SH-SY5Y (cell line): Measurements from ENCODE around the gene EEF2KMT.

Source experiments
- GATA2 ChIP-seq: IDR thresholded peaks from 2 replicates; pipeline ENCODE4 v1.6.1; 2011; ENCODE audit warnings: mild to moderate bottlenecking, low read depth, low read length
- GATA3 ChIP-seq: IDR thresholded peaks from 2 replicates; pipeline ENCODE4 v1.6.1; 2011; ENCODE audit warnings: low read depth, mild to moderate bottlenecking, low read length, moderate library complexity

The EEF2KMT gene

GRCh38 chr16:5070431-5071186, 27.0 kb downstream of the EEF2KMT start:
- TF ChIP-seq GATA3 = no peak
- no peak for TF ChIP-seq GATA2

- TF ChIP-seq GATA3 (no peak), GATA2 (no peak)
These were observed 27.7 kb downstream of the EEF2KMT start for GRCh38 chr16:5069854-5070253.

- TF ChIP-seq GATA2 (no peak), GATA3 (no peak)
These were observed 28.5 kb downstream of the EEF2KMT start for GRCh38 chr16:5069048-5069447.

GRCh38 chr16:5066511-5066910, 31.1 kb downstream of the EEF2KMT start:
- TF ChIP-seq GATA2 = no peak
- no peak for TF ChIP-seq GATA3

- no peak for TF ChIP-seq GATA2
- no peak for TF ChIP-seq GATA3
These were observed 31.8 kb downstream of the EEF2KMT start, which contains the start of gene C16orf89 for GRCh38 chr16:5065813-5066212. C16orf89 (minus strand) TSS chr16:5065956; CDS start chr16:5065908, 48 bp downstream.

- no peak for TF ChIP-seq GATA2
- TF ChIP-seq GATA3 = no peak
These were observed 32.3 kb downstream of the EEF2KMT start for GRCh38 chr16:5065326-5065725.

- TF ChIP-seq GATA2 (no peak), GATA3 (no peak)
These were observed 32.7 kb downstream of the EEF2KMT start for GRCh38 chr16:5064915-5065314.

GRCh38 chr16:5062790-5063765, 34.5 kb downstream of the EEF2KMT start:
- no peak for TF ChIP-seq GATA3
- no peak for TF ChIP-seq GATA2

GRCh38 chr16:5062051-5062450, 35.5 kb downstream of the EEF2KMT start:
- TF ChIP-seq GATA2 = no peak

- no peak for TF ChIP-seq GATA3
- TF ChIP-seq GATA2 = no peak
These were observed 37.4 kb downstream of the EEF2KMT start for GRCh38 chr16:5060073-5060641.

- no peak for TF ChIP-seq GATA3
- TF ChIP-seq GATA2 = no peak
These were observed 38.1 kb downstream of the EEF2KMT start for GRCh38 chr16:5059386-5060072.

GRCh38 chr16:5058476-5058875, 39.1 kb downstream of the EEF2KMT start:
- no peak for TF ChIP-seq GATA3
- TF ChIP-seq GATA2 = no peak

- TF ChIP-seq GATA3 (no peak), GATA2 (no peak)
These were observed 41.2 kb downstream of the EEF2KMT start for GRCh38 chr16:5056352-5056751.
